Activated CD8-positive, alpha-beta T cell treated with anti-CD3 and anti-CD28 coated beads for 36 hours (primary cell): ENCODE data around the gene FCMR. TPM values are rescaled to one million over a fixed set of nuclear protein-coding genes. Genes with fewer than 3 reads are reported as not detected.

Experiments
- ATAC-seq: fragments of 200-7000 bp; cut with Tn5 transposase; one replicate; pipeline ENCODE4 v1.10.0; 2021; ENCODE audit warnings: mild to moderate bottlenecking, moderate library complexity
- CTCF ChIA-PET: fragments of 350-600 bp; sonication (Branson Sonifier 250); formaldehyde crosslinking; loops from one replicate; lab custom pipeline; 2021; ENCODE audit warnings: antibody characterized with exemption; lab: Charles Lee
- POLR2A ChIA-PET: fragments of 350-600 bp; sonication (Branson Sonifier 250); formaldehyde crosslinking; loops from one replicate; lab custom pipeline; 2021; ENCODE audit warnings: antibody characterized with exemption; lab: Charles Lee
- DNase-seq: peaks from one replicate; pipeline ENCODE4 v3.0.0-alpha.2; 2020
- H3K27ac Mint-ChIP-seq: one replicate; pipeline ENCODE4 v1.8.0; 2021; ENCODE audit warnings: mild to moderate bottlenecking, mixed read lengths
- H3K27me3 Mint-ChIP-seq: one replicate; pipeline ENCODE4 v1.8.0; 2021; ENCODE audit warnings: mixed read lengths
- H3K36me3 Mint-ChIP-seq: one replicate; pipeline ENCODE4 v1.8.0; 2021; ENCODE audit warnings: low read depth, mixed read lengths
- H3K4me1 Mint-ChIP-seq: one replicate; pipeline ENCODE4 v1.8.0; 2021; ENCODE audit warnings: low read depth, mixed read lengths
- H3K4me3 Mint-ChIP-seq: one replicate; pipeline ENCODE4 v1.8.0; 2021; ENCODE audit warnings: mild to moderate bottlenecking, moderate library complexity, mixed read lengths
- H3K9me3 Mint-ChIP-seq: one replicate; pipeline ENCODE4 v1.8.0; 2021; ENCODE audit warnings: mixed read lengths
- intact Hi-C: fragments of 100-400 bp; cut with micrococcal nuclease; formaldehyde crosslinking; loops from one replicate; pipeline ENCODE4 v1.10.0; 2022
- total RNA-seq, 2 experiments: library from RNA; stranded (reverse); gene quantifications; one replicate each; pipeline ENCODE4 v1.2.3, GENCODE V29; 2021
- TF ChIP-seq, protein P1 (sequence below): fragments of 200-600 bp; IDR thresholded peaks from one replicate; pipeline ENCODE4 v1.8.0; 2022; ENCODE audit warnings: antibody characterized with exemption, mild to moderate bottlenecking

The FCMR gene
- total RNA-seq, 2 experiments from 2014 or later: 49.4 to 51.7 TPM

DNA sequence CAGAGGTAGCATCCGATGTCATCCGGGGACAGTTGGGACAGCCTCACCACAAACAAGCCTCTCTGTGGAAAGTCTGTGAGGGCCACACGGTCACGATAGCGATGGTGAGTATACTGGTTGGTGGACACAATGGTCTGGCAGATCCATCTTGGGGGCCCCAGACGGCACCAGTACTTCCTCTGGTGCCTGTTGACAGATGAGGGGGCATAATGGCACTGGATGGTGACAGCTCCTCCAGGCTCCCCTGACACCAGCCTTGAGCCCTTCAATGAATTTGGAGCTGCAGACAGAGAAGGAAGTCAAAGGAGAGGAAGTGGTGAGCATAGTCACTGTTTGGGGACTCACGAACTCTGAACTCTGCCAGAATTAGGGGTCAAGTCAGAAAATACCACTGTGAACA is 40.5 kb upstream of the FCMR start:
- ATAC-seq (no peak), DNase-seq (no peak)
- no peaks in the 10 kb centered on the region for H3K36me3 Mint-ChIP-seq
- TF ChIP-seq, protein P1, sequence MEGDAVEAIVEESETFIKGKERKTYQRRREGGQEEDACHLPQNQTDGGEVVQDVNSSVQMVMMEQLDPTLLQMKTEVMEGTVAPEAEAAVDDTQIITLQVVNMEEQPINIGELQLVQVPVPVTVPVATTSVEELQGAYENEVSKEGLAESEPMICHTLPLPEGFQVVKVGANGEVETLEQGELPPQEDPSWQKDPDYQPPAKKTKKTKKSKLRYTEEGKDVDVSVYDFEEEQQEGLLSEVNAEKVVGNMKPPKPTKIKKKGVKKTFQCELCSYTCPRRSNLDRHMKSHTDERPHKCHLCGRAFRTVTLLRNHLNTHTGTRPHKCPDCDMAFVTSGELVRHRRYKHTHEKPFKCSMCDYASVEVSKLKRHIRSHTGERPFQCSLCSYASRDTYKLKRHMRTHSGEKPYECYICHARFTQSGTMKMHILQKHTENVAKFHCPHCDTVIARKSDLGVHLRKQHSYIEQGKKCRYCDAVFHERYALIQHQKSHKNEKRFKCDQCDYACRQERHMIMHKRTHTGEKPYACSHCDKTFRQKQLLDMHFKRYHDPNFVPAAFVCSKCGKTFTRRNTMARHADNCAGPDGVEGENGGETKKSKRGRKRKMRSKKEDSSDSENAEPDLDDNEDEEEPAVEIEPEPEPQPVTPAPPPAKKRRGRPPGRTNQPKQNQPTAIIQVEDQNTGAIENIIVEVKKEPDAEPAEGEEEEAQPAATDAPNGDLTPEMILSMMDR: no peak
- H3K9me3 Mint-ChIP-seq: no peaks in the 10 kb centered on the region
- H3K27me3 Mint-ChIP-seq: no peaks in the 10 kb centered on the region
- H3K4me1 Mint-ChIP-seq: peaks cover 23% of the 10 kb centered on the region
- H3K27ac Mint-ChIP-seq: no peak overlapping the region
- ChIA-PET POLR2A (no interaction called here), CTCF (interaction anchor here (2.0 kb wide), 1 partner anchor 19 kb away, joined by 5 read pairs; no protein-coding TSS in a partner anchor)
- intact Hi-C loops: no loop called here
- no peak overlapping the region for H3K4me3 Mint-ChIP-seq

DNA sequence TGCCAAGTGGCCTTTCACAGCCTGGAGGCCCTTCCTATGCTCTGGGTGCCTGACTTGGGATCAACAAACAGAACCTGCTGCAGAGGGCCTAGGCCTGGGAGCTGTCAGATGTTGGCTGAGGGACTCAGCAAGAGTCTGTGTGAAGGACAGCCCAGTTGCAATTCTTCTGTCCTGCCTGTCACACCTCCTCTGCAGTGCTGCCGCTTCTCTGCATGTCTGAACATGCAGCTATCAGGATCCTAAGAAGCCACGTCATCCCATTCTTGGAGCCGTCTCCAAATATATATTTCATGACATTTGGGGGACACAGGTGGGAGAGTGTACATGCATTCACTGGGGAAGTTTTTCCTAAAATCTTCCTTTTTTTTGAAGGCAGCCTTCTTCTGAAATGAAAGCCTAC is 39.9 kb upstream of the FCMR start:
- Mint-ChIP-seq H3K9me3 (no peaks in the 10 kb centered on the region), H3K27ac (no peak overlapping the region), H3K27me3 (no peaks in the 10 kb centered on the region), H3K4me1 (peaks cover 17% of the 10 kb centered on the region), H3K4me3 (no peak overlapping the region), H3K36me3 (no peaks in the 10 kb centered on the region)
- ChIA-PET CTCF (interaction anchor here (1.1 to 2.1 kb wide), 4 partner anchors 11 to 88 kb away, joined by 4 to 6 read pairs (median 5); no protein-coding TSS in a partner anchor), POLR2A (no interaction called here)
- no peak for DNase-seq
- no peak for ATAC-seq
- intact Hi-C loops: no loop called here
- TF ChIP-seq, protein P1: no peak

DNA sequence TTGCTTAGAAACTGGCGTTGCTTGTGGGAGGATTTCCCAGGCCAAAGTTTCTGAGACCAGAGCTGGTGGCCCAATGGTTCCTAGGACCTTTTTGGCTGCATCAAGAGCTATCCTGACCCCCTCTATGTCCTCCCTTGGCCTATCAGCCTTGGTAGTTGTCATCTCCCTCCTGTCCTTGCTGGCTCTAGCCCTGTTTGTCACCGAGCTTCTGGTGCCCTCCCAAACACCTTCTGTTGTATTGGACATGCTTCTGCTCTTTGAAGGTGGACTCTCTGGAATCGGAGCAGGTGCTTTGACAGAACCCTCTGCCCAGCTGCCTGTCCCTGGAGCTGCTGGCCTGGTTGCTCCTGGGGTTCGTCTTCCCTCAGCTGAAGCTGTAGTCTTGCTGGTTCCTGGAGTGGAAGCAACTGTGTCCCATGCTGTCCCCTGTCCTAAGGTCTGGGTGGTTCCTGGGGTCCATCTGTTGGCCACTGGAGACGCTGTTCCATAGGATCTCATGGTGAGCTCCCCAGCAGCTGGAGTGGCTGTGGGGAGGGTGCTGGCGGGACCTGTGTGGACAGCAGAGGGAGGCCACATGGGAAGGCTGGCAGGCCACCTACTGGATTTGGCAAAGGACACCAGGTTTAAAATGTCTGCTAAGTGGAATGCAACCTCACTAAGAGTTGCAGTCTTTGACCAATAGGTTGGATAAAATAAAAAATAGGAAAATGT is 39.1 kb upstream of the FCMR start:
- no peaks in the 10 kb centered on the region for H3K27me3 Mint-ChIP-seq
- peaks cover 17% of the 10 kb centered on the region for H3K4me1 Mint-ChIP-seq
- POLR2A ChIA-PET: no interaction called here
- DNase-seq: no peak
- no peak for ATAC-seq
- no peaks in the 10 kb centered on the region for H3K36me3 Mint-ChIP-seq
- CTCF ChIA-PET: interaction anchor here (1.1 to 2.1 kb wide), 6 partner anchors 11 to 234 kb away, joined by 3 to 6 read pairs (median 4); no protein-coding TSS in a partner anchor
- TF ChIP-seq, protein P1: no peak
- H3K4me3 Mint-ChIP-seq: no peak overlapping the region
- intact Hi-C loops: no loop called here
- H3K9me3 Mint-ChIP-seq: no peaks in the 10 kb centered on the region
- no peak overlapping the region for H3K27ac Mint-ChIP-seq

DNA sequence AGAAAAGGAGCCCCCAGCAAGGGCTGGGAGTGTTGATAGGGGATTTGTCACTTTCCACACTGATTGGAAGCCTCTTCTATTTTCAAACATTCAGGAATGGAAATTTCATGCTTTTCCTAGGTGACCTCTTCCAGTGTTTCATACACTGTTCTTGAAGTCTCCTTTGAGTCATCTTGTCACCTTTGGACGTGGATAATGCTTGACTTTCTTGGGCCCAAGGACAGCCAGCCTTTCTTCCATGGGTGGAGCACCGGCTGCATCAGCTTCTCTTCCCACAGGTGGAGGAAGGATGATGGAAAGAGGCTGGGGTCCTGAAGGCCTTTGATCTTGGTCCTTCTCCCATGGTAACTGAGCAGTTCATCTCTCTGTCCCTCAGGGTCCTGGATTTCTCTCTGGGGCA is 36.4 kb upstream of the FCMR start:
- Mint-ChIP-seq H3K4me1 (peaks cover 26% of the 10 kb centered on the region), H3K27ac (no peak overlapping the region), H3K36me3 (no peaks in the 10 kb centered on the region), H3K27me3 (no peaks in the 10 kb centered on the region), H3K9me3 (no peaks in the 10 kb centered on the region), H3K4me3 (no peak overlapping the region)
- DNase-seq (no peak), ATAC-seq (no peak)
- POLR2A ChIA-PET: no interaction called here
- intact Hi-C loops: no loop called here
- CTCF ChIA-PET: interaction anchor here (2.0 kb wide), 1 partner anchor 24 kb away, joined by 7 read pairs; no protein-coding TSS in a partner anchor
- TF ChIP-seq, protein P1: no peak

DNA sequence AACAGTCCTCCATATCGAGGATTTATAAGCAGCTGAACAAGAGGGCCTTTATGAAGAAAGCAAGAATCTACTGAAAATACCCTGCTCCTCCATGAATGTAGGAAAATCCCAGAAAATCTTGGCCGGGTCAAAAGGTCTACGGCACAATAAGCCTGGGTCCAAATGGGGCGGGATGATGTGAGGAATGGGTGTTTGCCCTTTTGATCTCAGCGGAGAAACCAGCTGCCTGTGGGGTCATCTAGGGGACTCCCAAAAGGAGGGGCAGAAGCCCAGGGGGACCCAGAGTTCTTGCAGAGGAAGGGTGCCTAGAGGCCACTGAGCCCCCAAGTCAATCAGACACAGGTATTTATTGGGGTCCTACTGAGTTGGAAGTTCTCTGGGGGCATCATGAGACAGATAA is 35.9 kb upstream of the FCMR start:
- POLR2A ChIA-PET: no interaction called here
- no peak for DNase-seq
- CTCF ChIA-PET: interaction anchor here (2.0 to 2.1 kb wide), 2 partner anchors 24 to 93 kb away, joined by 4 to 7 read pairs; partner anchors contain the start of gene IL20
- intact Hi-C loops: no loop called here
- H3K4me1 Mint-ChIP-seq: peaks cover 21% of the 10 kb centered on the region
- no peak overlapping the region for H3K4me3 Mint-ChIP-seq
- H3K36me3 Mint-ChIP-seq: no peaks in the 10 kb centered on the region
- H3K27me3 Mint-ChIP-seq: no peaks in the 10 kb centered on the region
- TF ChIP-seq, protein P1: no peak
- no peaks in the 10 kb centered on the region for H3K9me3 Mint-ChIP-seq
- H3K27ac Mint-ChIP-seq: no peak overlapping the region
- ATAC-seq: no peak
